Hematopoietic multipotent progenitor cell treated with erythropoietin and hydrocortisone succinate and interleukin-3 and kit ligand, for 4 days (in vitro differentiated cells): ENCODE results near the gene ZSWIM8.
A peak's percentile ranks its signal among the peaks of the same experiment; 100 is the strongest.
"Not testable (repeated sequence)": the region's sequence is repeated elsewhere in the genome, so short reads cannot be mapped to it uniquely, and the experiment has no call there.

Source experiments
- DNase-seq: peaks from one replicate; pipeline ENCODE4 v3.0.0-alpha.2; 2015

Gene ZSWIM8, protein sequence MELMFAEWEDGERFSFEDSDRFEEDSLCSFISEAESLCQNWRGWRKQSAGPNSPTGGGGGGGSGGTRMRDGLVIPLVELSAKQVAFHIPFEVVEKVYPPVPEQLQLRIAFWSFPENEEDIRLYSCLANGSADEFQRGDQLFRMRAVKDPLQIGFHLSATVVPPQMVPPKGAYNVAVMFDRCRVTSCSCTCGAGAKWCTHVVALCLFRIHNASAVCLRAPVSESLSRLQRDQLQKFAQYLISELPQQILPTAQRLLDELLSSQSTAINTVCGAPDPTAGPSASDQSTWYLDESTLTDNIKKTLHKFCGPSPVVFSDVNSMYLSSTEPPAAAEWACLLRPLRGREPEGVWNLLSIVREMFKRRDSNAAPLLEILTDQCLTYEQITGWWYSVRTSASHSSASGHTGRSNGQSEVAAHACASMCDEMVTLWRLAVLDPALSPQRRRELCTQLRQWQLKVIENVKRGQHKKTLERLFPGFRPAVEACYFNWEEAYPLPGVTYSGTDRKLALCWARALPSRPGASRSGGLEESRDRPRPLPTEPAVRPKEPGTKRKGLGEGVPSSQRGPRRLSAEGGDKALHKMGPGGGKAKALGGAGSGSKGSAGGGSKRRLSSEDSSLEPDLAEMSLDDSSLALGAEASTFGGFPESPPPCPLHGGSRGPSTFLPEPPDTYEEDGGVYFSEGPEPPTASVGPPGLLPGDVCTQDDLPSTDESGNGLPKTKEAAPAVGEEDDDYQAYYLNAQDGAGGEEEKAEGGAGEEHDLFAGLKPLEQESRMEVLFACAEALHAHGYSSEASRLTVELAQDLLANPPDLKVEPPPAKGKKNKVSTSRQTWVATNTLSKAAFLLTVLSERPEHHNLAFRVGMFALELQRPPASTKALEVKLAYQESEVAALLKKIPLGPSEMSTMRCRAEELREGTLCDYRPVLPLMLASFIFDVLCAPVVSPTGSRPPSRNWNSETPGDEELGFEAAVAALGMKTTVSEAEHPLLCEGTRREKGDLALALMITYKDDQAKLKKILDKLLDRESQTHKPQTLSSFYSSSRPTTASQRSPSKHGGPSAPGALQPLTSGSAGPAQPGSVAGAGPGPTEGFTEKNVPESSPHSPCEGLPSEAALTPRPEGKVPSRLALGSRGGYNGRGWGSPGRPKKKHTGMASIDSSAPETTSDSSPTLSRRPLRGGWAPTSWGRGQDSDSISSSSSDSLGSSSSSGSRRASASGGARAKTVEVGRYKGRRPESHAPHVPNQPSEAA (N-terminal part only)

DNA sequence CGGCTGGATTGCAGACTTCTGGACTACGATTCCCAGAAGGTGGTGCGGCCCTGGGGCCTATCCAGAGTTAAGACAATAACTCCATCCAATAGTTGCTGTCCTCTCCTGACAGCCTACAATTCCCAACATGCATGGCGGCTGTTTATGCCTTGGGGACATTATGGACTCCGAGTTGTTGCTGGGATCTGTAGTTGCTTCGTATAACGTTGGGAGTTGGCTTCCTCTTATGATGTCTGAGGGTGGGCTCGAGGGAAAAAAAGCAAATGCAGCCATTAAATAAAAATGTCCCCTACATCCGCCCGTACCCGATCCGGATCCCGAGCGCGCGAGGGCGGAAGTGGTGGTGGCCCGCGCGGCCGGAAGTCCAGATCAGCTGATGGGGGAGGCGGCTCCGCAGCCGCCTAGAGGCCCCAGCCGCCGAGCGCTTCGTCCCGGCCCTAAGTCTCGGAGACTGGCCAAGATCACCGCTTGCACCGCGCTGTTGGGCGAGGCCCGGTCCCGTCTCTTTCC is at the start of gene ZSWIM8:
Gene ZSWIM8 (plus strand): TSS at position 396 of the 510 bp plus-strand sequence. CDS start 273 bp downstream, outside the sequence.
- peak; percentile 98 for DNase-seq

- DNase-seq: not testable (repeated sequence)
These were observed 44.7 kb upstream of the ZSWIM8 start for GRCh38 chr10:73740501-73741254.

GRCh38 chr10:73742454-73742734 is 43.0 kb upstream of the ZSWIM8 start:
- no peak for DNase-seq

- no peak for DNase-seq
These were observed 42.0 kb upstream of the ZSWIM8 start for GRCh38 chr10:73743327-73743904.

DNA sequence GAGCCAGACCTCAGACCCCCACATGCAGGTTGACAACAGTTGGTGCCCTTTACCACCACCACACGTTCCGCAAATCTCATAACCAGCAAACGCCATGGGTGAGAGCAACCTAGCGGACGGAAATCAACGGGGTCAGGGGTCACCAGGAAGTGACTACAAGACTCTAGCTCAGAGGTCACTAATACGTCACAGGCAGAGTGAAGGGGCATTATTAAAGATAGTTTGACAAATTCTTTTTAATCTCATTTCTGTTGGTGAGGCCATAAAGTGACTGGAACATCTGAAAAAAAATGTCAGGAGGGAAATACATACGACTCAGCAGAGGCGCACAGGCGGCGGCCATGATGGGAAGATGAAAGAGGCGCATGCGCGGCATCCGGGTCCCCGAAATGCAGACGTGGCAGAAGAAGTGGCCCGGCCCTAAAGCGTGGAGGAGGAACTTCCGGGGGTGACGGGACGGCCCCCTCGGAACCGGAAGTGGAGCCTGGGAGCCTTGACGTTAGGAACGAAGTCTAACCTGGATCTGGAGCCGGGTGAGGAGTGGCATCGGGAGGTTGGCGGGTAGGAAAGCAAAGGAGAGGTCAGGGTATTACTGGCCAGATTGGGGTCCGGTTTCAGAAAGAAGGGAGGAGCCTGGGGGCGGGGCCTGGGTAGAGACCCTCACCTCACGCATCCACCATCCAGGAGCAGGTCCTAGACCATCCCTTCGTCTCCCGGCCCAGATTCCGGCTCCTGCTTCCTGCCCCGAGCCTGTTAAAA is 41.3 kb upstream of the ZSWIM8 start, which contains the start of gene SEC24C:
Gene SEC24C (plus strand): TSS at position 468 of the 759 bp plus-strand sequence. CDS start 2,461 bp downstream, outside the sequence.
- peak; percentile 98 for DNase-seq

DNA sequence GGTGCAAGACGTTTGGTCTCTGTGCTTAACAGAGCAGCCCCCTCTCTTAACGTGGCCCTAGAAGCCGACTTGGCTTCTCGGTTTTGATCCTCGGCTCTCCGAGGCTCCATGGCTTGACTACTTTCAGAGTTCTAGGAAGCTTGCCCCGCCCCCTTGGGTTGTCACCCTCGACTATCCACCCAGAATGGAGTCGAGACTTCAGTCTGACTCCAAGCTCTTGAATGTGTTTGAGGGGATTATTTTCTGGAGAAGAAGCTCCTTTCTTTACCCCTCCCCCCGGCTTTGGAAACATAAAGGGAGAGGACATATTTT is 40.8 kb upstream of the ZSWIM8 start:
- peak; percentile 87 for DNase-seq

- no peak for DNase-seq
These were observed 38.7 kb upstream of the ZSWIM8 start for GRCh38 chr10:73746721-73747120.

DNA sequence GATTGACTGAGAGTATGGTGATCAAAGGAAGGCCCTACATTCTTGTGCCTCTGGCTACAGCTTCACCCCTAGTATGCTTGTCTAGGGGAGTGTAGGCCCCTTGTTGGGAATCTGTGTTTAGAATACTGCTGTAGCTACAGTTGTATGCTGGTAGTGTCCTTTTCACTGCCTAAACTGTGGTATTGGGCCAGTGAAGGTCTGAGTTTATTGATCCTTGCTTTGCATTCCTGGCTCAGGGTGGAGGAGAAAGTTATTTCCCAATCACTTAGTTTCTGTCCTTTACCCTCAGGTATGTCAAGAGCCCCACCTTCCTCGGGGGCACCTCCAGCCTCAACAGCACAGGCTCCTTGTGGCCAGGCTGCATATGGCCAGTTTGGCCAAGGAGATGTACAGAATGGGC is 34.6 kb upstream of the ZSWIM8 start:
- DNase-seq: no peak

GRCh38 chr10:73756183-73756582 is 29.2 kb upstream of the ZSWIM8 start:
- no peak for DNase-seq

GRCh38 chr10:73758704-73759511 is 26.5 kb upstream of the ZSWIM8 start:
- DNase-seq: no peak

GRCh38 chr10:73759512-73760115 is 25.8 kb upstream of the ZSWIM8 start:
- DNase-seq: no peak

DNA sequence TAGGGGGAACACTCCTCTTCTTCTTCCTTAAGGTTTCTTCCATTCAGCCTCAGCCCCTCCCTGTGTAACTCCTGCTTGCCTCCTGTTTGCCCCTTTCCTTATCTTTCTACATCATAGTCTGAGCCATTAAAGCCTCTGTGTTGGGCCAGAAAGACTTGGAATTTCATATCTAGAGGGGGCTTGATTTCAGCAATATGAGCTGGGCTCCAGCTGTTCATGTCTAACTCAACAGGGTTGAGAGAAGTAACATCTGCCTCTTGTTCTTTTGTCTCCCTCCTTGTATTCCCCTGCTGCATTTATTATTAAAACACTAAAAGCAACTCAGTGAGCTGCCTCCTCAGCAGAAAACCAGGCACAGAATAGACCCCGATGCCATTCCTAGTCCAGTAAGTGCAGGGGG is 23.6 kb upstream of the ZSWIM8 start:
- no peak for DNase-seq

DNA sequence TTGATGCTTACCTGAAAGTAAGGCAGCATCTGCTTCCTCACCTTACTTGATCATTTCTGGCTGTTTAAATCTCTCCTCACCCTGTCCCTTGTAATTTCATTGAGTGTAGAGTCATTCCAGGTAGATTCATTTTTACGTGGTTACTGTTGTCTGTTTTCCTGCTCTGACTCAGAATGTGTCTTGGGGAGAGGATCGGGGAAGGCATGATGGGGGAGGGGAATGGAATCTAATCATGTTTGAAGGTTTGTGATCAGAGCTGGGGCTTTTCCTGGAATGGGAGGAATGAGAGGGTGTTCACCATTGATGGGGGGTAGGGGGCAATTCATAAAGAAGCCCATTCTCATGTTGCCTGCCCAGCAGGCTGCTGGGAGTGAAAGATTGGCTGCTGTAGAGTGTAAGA is 22.5 kb upstream of the ZSWIM8 start:
- DNase-seq: no peak

GRCh38 chr10:73763343-73763742 is 22.1 kb upstream of the ZSWIM8 start:
- DNase-seq: no peak

GRCh38 chr10:73765066-73765465 is 20.3 kb upstream of the ZSWIM8 start:
- no peak for DNase-seq

GRCh38 chr10:73768881-73769280 is 16.5 kb upstream of the ZSWIM8 start:
- no peak for DNase-seq

DNA sequence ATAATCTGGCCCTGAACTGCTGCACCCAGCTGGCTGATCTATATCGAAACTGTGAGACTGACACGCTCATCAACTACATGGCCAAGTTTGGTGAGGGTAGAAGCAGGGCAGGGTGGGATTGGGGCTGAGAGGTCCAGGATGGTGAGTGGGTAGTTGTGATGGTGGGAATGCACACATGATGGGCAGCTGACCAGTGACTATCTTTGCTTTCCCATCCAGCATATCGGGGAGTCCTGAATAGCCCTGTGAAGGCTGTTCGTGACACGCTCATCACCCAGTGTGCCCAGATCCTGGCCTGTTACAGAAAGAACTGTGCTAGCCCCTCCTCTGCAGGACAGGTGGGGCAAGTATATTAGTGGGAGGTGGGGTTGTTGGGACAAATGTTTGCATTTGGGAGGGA is 16.0 kb upstream of the ZSWIM8 start:
- DNase-seq: no peak

DNA sequence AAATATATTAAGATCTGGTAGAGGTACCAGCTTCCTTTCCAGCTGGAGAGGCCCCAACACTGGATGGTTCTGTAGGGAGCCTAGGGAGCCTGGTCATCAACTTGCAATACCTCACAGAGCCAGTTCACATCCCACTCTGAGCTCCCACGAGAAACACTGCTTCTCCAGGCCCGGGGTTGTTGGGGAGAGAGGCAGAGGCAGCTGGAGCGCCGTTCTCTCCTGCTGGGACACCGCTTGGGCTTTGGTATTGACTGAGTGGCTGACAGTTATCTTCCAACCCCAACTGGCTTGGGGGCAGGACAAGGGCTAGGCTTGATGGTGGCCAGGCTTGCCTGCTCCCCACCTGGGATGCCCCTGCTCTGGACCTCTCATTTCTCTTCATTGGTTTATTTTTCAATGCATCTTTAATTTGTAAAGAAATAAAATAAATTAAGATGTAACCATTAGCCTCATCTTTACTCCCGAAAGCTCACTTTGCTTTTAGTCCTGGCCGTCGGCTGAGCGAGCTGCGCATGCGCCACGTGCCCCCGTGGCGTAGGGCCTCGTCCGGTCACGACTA is 13.6 kb upstream of the ZSWIM8 start:
- peak; percentile 89 for DNase-seq
